ENCODE results near the gene KLHL40. TPM values are rescaled to one million over a fixed set of nuclear protein-coding genes. Genes with fewer than 3 reads are reported as not detected.

The KLHL40 gene
- total RNA-seq, 4 donors from 2014 or later: 0.19 TPM; not detected in 3

- TF ChIP-seq CTCF (IDR thresholded peaks at IDR 0.05): no peak
- no peak for ATAC-seq (ENCODE audit: low FRiP score)
- no peak for DNase-seq (ENCODE audit: low spot score)
Measured at GRCh38 chr3:42728668-42729364, 43.5 kb downstream of the KLHL40 start.

- ATAC-seq (ENCODE audit: low FRiP score) (no peak), DNase-seq (ENCODE audit: low spot score) (no peak)
Measured at GRCh38 chr3:42729404-42730145, 44.2 kb downstream of the KLHL40 start.

GRCh38 chr3:42730294-42730693, 45.0 kb downstream of the KLHL40 start:
- DNase-seq (ENCODE audit: low spot score) (no peak), ATAC-seq (ENCODE audit: low FRiP score) (no peak)
- no peak for TF ChIP-seq CTCF (IDR thresholded peaks at IDR 0.05)

More at GRCh38 chr3:42729404-42730145, 44.2 kb downstream of the KLHL40 start:
- TF ChIP-seq CTCF (IDR thresholded peaks at IDR 0.05): no peak

GRCh38 chr3:42730706-42731420, 45.5 kb downstream of the KLHL40 start:
- TF ChIP-seq CTCF (IDR thresholded peaks at IDR 0.05): no peak
- no peak for ATAC-seq (ENCODE audit: low FRiP score)
- DNase-seq (ENCODE audit: low spot score): no peak

GRCh38 chr3:42731476-42732195, 46.3 kb downstream of the KLHL40 start:
- ATAC-seq (ENCODE audit: low FRiP score) (no peak), DNase-seq (ENCODE audit: low spot score) (no peak)
- TF ChIP-seq CTCF (IDR thresholded peaks at IDR 0.05): no peak

- DNase-seq (ENCODE audit: low spot score): no peak
- TF ChIP-seq CTCF (IDR thresholded peaks at IDR 0.05): no peak
- no peak for ATAC-seq (ENCODE audit: low FRiP score)
Measured at GRCh38 chr3:42732196-42732828, 47.0 kb downstream of the KLHL40 start.

Measured in omental fat pad (tissue), 4 donors.